Measurements from ENCODE around the gene SMG6.
"Not testable (repeated sequence)": the region's sequence is repeated elsewhere in the genome, so short reads cannot be mapped to it uniquely, and the experiment has no call there.

Gene SMG6

DNA sequence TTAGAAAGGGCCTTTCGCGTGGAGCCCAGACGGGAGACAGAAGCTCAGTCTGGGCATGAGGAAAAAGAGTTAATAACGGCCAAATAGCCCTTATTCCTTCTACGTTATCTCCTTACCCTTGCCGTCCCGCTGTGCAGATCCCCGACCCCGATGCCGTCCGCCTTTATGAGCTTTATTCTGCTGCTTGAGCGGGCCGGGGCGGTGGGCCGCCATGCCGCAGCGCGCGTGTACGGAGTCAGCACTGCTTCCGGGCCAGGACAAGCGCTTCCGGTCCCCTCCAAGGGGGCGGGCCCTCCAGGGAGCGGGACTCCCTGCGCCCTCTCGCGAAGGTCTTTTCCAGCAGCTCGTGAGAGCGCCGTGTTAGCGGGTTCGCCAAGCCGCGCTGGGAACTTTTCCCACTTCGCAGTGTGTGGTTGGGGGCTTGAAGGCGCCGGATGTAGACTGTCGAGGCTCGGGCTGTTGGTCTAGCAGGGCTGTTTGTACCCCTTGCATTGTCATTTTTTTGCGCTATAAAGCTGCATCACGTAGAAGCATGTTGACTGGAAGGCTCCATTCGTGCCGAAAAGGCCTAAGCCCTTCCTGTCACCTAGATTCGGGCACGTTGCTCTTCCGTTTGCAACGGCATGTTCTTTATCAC is 32.7 kb upstream of the SMG6 start, which contains the start of gene TSR1:
Gene TSR1 (minus strand): TSS at position 243 of the 637 bp plus-strand sequence. CDS start 30 bp downstream, at position 213.
- Histone ChIP-seq H3K27ac (ENCODE audit: low read depth, low read length) (peak within 1 kb of the TSS; percentile 79), H3K4me1 (ENCODE audit: control insufficient read depth in 1 of 2, insufficient read depth in 2 of 2, low read length in 2 of 2) (peaks cover 14 to 18% of the 10 kb centered on the region in 2 donors), H3K4me3 (ENCODE audit: low read depth in 1 of 2, low read length in 2 of 2) (peak within 1 kb of the TSS; percentile 85 to 94), H3K9ac (ENCODE audit: low read depth in 1 of 2, low read length in 2 of 2) (peak within 1 kb of the TSS; percentile 84 to 86), H3K9me3 (ENCODE audit: control insufficient read depth in 1 of 2, low read length in 2 of 2) (no peaks in the 10 kb centered on the region), H3K27me3 (ENCODE audit: control insufficient read depth in 1 of 2, insufficient read depth in 2 of 2, low read length in 2 of 2) (no peaks in the 10 kb centered on the region), H3K36me3 (ENCODE audit: control insufficient read depth in 1 of 2, insufficient read depth in 2 of 2, low read length in 2 of 2) (peaks cover 25 to 39% of the 10 kb centered on the region in 2 donors)

GRCh38 chr17:2335726-2336214 is 32.2 kb upstream of the SMG6 start:
- Histone ChIP-seq H3K4me3 (ENCODE audit: low read depth in 1 of 2, low read length in 2 of 2) (peak overlapping the region; percentile 85 to 94), H3K9me3 (ENCODE audit: control insufficient read depth in 1 of 2, low read length in 2 of 2) (no peaks in the 10 kb centered on the region), H3K36me3 (ENCODE audit: control insufficient read depth in 1 of 2, insufficient read depth in 2 of 2, low read length in 2 of 2) (peaks cover 26 to 45% of the 10 kb centered on the region in 2 donors), H3K9ac (ENCODE audit: low read depth in 1 of 2, low read length in 2 of 2) (peak overlapping the region; percentile 84 to 86), H3K4me1 (ENCODE audit: control insufficient read depth in 1 of 2, insufficient read depth in 2 of 2, low read length in 2 of 2) (peaks cover 14 to 18% of the 10 kb centered on the region in 2 donors), H3K27ac (ENCODE audit: low read depth, low read length) (no peak overlapping the region), H3K27me3 (ENCODE audit: control insufficient read depth in 1 of 2, insufficient read depth in 2 of 2, low read length in 2 of 2) (no peaks in the 10 kb centered on the region)

- Histone ChIP-seq H3K27ac (ENCODE audit: low read depth, low read length) (no peak overlapping the region), H3K36me3 (ENCODE audit: control insufficient read depth in 1 of 2, insufficient read depth in 2 of 2, low read length in 2 of 2) (peaks cover 38 to 72% of the 10 kb centered on the region in 2 donors), H3K4me1 (ENCODE audit: control insufficient read depth in 1 of 2, insufficient read depth in 2 of 2, low read length in 2 of 2) (peaks cover 8% of the 10 kb centered on the region in 2 donors)
Observed at GRCh38 chr17:2331303-2331702, 27.7 kb upstream of the SMG6 start.

GRCh38 chr17:2323629-2324314 is 20.2 kb upstream of the SMG6 start:
- Histone ChIP-seq H3K4me1 (ENCODE audit: control insufficient read depth in 1 of 2, insufficient read depth in 2 of 2, low read length in 2 of 2) (no peaks in the 10 kb centered on the region), H3K27me3 (ENCODE audit: control insufficient read depth in 1 of 2, insufficient read depth in 2 of 2, low read length in 2 of 2) (no peaks in the 10 kb centered on the region), H3K27ac (ENCODE audit: low read depth, low read length) (no peak overlapping the region), H3K9me3 (ENCODE audit: control insufficient read depth in 1 of 2, low read length in 2 of 2) (no peaks in the 10 kb centered on the region), H3K9ac (ENCODE audit: low read depth in 1 of 2, low read length in 2 of 2) (no peak overlapping the region), H3K36me3 (ENCODE audit: control insufficient read depth in 1 of 2, insufficient read depth in 2 of 2, low read length in 2 of 2) (peaks cover 29 to 48% of the 10 kb centered on the region in 2 donors), H3K4me3 (ENCODE audit: low read depth in 1 of 2, low read length in 2 of 2) (no peak overlapping the region)

More at GRCh38 chr17:2331303-2331702, 27.7 kb upstream of the SMG6 start:
- no peaks in the 10 kb centered on the region for H3K9me3 ChIP-seq (ENCODE audit: control insufficient read depth in 1 of 2, low read length in 2 of 2)
- H3K4me3 ChIP-seq (ENCODE audit: low read depth in 1 of 2, low read length in 2 of 2): no peak overlapping the region
- no peak overlapping the region for H3K9ac ChIP-seq (ENCODE audit: low read depth in 1 of 2, low read length in 2 of 2)
- H3K27me3 ChIP-seq (ENCODE audit: control insufficient read depth in 1 of 2, insufficient read depth in 2 of 2, low read length in 2 of 2): no peaks in the 10 kb centered on the region

DNA sequence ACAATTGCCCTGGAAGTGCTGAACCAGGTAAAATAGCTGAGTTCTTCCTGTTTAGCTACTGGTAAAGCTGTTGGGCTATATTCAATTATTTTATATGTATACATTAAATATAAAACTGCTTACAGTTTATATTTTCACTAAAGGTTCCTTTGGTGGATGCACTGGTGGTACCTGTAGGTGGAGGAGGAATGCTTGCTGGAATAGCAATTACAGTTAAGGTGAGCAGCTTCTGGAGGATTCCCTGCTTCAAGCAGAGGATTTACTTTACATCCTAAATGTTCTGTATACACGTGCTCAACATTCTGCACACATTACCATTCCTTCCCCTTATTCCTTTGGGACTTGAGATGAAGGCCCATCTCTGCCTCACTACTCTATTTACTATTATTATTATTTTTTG is 17.8 kb upstream of the SMG6 start:
- Histone ChIP-seq H3K4me1 (ENCODE audit: control insufficient read depth in 1 of 2, insufficient read depth in 2 of 2, low read length in 2 of 2) (no peaks in the 10 kb centered on the region), H3K27ac (ENCODE audit: low read depth, low read length) (no peak overlapping the region), H3K9ac (ENCODE audit: low read depth in 1 of 2, low read length in 2 of 2) (no peak overlapping the region), H3K4me3 (ENCODE audit: low read depth in 1 of 2, low read length in 2 of 2) (no peak overlapping the region), H3K36me3 (ENCODE audit: control insufficient read depth in 1 of 2, insufficient read depth in 2 of 2, low read length in 2 of 2) (peaks cover 29 to 41% of the 10 kb centered on the region in 2 donors), H3K9me3 (ENCODE audit: control insufficient read depth in 1 of 2, low read length in 2 of 2) (no peaks in the 10 kb centered on the region), H3K27me3 (ENCODE audit: control insufficient read depth in 1 of 2, insufficient read depth in 2 of 2, low read length in 2 of 2) (no peaks in the 10 kb centered on the region)

DNA sequence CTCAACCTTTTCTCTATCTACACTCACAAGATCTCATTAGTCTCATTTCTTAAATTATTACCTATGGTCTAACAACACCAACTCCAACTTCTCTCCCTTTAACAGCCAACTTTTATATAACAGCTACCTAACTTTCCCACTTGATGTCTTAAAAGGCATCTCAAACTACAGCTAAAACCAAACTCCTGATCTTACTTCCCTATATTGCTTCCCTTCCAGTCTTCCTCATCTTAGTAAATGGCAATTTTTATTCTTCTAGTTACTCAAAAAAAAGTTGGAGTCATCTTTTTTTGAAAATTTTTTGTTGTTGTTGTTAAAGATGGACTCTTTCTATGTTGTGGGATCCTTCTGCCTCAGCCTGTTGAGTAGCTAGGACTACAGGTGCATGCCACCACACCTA is 15.5 kb upstream of the SMG6 start:
- Histone ChIP-seq H3K27me3 (ENCODE audit: control insufficient read depth in 1 of 2, insufficient read depth in 2 of 2, low read length in 2 of 2) (no peaks in the 10 kb centered on the region), H3K27ac (ENCODE audit: low read depth, low read length) (no peak overlapping the region), H3K4me1 (ENCODE audit: control insufficient read depth in 1 of 2, insufficient read depth in 2 of 2, low read length in 2 of 2) (no peaks in the 10 kb centered on the region), H3K36me3 (ENCODE audit: control insufficient read depth in 1 of 2, insufficient read depth in 2 of 2, low read length in 2 of 2) (peaks cover 16 to 24% of the 10 kb centered on the region in 2 donors), H3K9ac (ENCODE audit: low read depth in 1 of 2, low read length in 2 of 2) (no peak overlapping the region), H3K9me3 (ENCODE audit: control insufficient read depth in 1 of 2, low read length in 2 of 2) (no peaks in the 10 kb centered on the region), H3K4me3 (ENCODE audit: low read depth in 1 of 2, low read length in 2 of 2) (no peak overlapping the region)

- no peak overlapping the region for H3K4me3 ChIP-seq (ENCODE audit: low read depth in 1 of 2, low read length in 2 of 2)
- no peak overlapping the region for H3K9ac ChIP-seq (ENCODE audit: low read depth in 1 of 2, low read length in 2 of 2)
- peaks cover 3 to 11% of the 10 kb centered on the region in 2 donors for H3K36me3 ChIP-seq (ENCODE audit: control insufficient read depth in 1 of 2, insufficient read depth in 2 of 2, low read length in 2 of 2)
- H3K27me3 ChIP-seq (ENCODE audit: control insufficient read depth in 1 of 2, insufficient read depth in 2 of 2, low read length in 2 of 2): no peaks in the 10 kb centered on the region
- H3K4me1 ChIP-seq (ENCODE audit: control insufficient read depth in 1 of 2, insufficient read depth in 2 of 2, low read length in 2 of 2): no peaks in the 10 kb centered on the region
- H3K27ac ChIP-seq (ENCODE audit: low read depth, low read length): no peak overlapping the region
- H3K9me3 ChIP-seq (ENCODE audit: control insufficient read depth in 1 of 2, low read length in 2 of 2): no peaks in the 10 kb centered on the region
Observed at GRCh38 chr17:2317796-2318195, 14.2 kb upstream of the SMG6 start.

DNA sequence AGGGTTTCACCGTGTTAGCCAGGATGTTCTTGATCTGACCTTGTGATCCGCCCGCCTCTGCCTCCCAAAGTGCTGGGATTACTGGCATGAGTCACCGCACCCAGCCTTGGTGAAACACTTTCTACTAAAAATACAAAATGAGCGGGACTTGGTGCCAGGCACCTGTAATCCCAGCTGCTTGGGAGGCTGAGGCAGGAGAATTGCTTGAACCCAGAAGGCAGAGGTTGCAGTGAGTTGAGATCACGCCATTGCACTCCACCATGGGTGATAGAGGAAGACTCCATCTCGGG is 13.3 kb upstream of the SMG6 start:
- H3K4me3 ChIP-seq (ENCODE audit: low read depth in 1 of 2, low read length in 2 of 2); H3K9ac ChIP-seq (ENCODE audit: low read depth in 1 of 2, low read length in 2 of 2); H3K36me3 ChIP-seq (ENCODE audit: control insufficient read depth in 1 of 2, insufficient read depth in 2 of 2, low read length in 2 of 2); H3K27ac ChIP-seq (ENCODE audit: low read depth, low read length); H3K4me1 ChIP-seq (ENCODE audit: control insufficient read depth in 1 of 2, insufficient read depth in 2 of 2, low read length in 2 of 2); H3K27me3 ChIP-seq (ENCODE audit: control insufficient read depth in 1 of 2, insufficient read depth in 2 of 2, low read length in 2 of 2); H3K9me3 ChIP-seq (ENCODE audit: control insufficient read depth in 1 of 2, low read length in 2 of 2): not testable (repeated sequence)

DNA sequence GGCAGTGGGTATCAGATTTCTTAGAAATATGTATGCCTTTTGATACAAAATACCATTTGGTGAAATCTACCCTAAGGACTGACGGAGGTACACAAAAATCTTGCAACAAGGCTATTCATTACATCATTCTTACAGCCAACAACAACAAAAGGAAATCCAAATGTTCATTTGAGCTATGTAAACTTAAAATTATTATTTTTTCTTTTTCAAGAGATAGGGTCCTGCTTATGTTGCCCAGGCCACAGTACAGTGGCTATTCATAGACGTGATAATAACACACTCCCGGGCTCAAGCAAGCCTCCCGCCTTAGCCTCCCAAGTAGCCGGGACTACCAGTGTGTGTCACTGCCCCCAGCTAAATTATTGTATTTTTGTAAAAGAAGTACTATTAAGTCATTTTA is 9.2 kb upstream of the SMG6 start:
- no peaks in the 10 kb centered on the region for H3K27me3 ChIP-seq (ENCODE audit: control insufficient read depth in 1 of 2, insufficient read depth in 2 of 2, low read length in 2 of 2)
- no peak overlapping the region for H3K27ac ChIP-seq (ENCODE audit: low read depth, low read length)
- no peaks in the 10 kb centered on the region for H3K36me3 ChIP-seq (ENCODE audit: control insufficient read depth in 1 of 2, insufficient read depth in 2 of 2, low read length in 2 of 2)
- no peaks in the 10 kb centered on the region for H3K9me3 ChIP-seq (ENCODE audit: control insufficient read depth in 1 of 2, low read length in 2 of 2)
- H3K4me3 ChIP-seq (ENCODE audit: low read depth in 1 of 2, low read length in 2 of 2): no peak overlapping the region
- H3K9ac ChIP-seq (ENCODE audit: low read depth in 1 of 2, low read length in 2 of 2): no peak overlapping the region
- no peaks in the 10 kb centered on the region for H3K4me1 ChIP-seq (ENCODE audit: control insufficient read depth in 1 of 2, insufficient read depth in 2 of 2, low read length in 2 of 2)

DNA sequence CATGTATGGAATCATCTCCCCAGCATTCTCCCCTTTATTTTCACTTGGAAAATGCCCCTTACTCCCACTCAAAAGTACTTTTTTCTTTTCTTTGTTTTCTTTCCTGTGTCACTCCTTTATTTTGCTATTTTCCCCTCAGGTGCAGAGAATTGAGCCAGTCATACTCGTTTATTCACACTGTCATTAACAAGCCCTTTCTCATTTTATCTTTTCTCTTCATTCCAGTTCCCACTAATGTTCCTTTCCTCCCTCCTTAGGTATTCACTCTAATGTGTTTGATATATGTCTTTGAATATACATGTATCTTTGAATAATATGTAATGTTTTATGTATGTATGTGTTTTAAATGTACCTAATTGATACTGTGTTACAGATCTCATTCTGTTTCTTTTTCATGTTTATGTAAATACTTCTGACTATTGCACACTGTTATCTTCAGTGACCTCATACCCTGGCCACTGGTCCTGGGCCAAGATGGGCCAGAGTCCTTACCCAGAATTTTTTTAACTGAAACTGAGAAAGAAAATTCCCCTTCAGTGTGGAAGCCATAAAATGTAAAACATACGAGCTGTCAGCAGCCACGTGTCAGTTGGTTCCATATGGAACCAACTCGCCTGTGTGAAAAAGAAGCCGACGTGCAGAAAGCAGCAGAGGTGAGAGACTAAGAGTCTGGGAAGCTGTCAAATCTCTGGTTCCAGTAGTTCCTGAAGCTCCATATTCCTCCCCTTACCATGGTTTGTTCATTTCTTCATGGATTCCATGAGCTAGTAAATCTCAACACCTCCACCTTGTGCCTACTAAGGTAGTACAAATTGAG is 6.0 kb upstream of the SMG6 start:
- H3K27ac ChIP-seq (ENCODE audit: low read depth, low read length): no peak overlapping the region
- H3K9ac ChIP-seq (ENCODE audit: low read depth in 1 of 2, low read length in 2 of 2): no peak overlapping the region
- no peaks in the 10 kb centered on the region for H3K4me1 ChIP-seq (ENCODE audit: control insufficient read depth in 1 of 2, insufficient read depth in 2 of 2, low read length in 2 of 2)

More for the DNA sequence above, 6.0 kb upstream of the SMG6 start:
- Histone ChIP-seq H3K36me3 (ENCODE audit: control insufficient read depth in 1 of 2, insufficient read depth in 2 of 2, low read length in 2 of 2) (no peaks in the 10 kb centered on the region), H3K27me3 (ENCODE audit: control insufficient read depth in 1 of 2, insufficient read depth in 2 of 2, low read length in 2 of 2) (no peaks in the 10 kb centered on the region), H3K4me3 (ENCODE audit: low read depth in 1 of 2, low read length in 2 of 2) (no peak overlapping the region), H3K9me3 (ENCODE audit: control insufficient read depth in 1 of 2, low read length in 2 of 2) (no peaks in the 10 kb centered on the region)
